Upper lobe of left lung (tissue), 4 donors: ENCODE measurements around the gene RGS11.

Experiments used
- CTCF ChIP-seq, 6 experiments: fragments of 450-650 bp in 4 of 6; fragments of 200-600 bp in 2 of 6; sonication (generic) in 2 of 6; IDR thresholded peaks; one replicate each; pipeline ENCODE4 v1.5.1; 2016 to 2019; ENCODE audit warnings: antibody characterized with exemption in 6 of 6
- EP300 ChIP-seq, 4 donors: sonication (generic); formaldehyde crosslinking; IDR thresholded peaks; one replicate each; pipeline ENCODE4 v1.5.1; 2017; ENCODE audit warnings: antibody characterized with exemption in 4 of 4, control low read depth in 2 of 4

GRCh38 chr16:324201-324450, 48.4 kb upstream of the RGS11 start:
- no peak for TF ChIP-seq CTCF (IDR thresholded peaks at IDR 0.05)
- no peak for TF ChIP-seq EP300 (IDR thresholded peaks at IDR 0.05)
